Activated CD8-positive, alpha-beta memory T cell treated with anti-CD3 and anti-CD28 coated beads, Interleukin-2, amount 50 U/mL, for 48 hours (primary cell): Measurements from ENCODE around the gene SMNDC1.
"Not testable (repeated sequence)": the region's sequence is repeated elsewhere in the genome, so short reads cannot be mapped to it uniquely, and the experiment has no call there.

Source experiments
- DNase-seq: peaks from one replicate; pipeline ENCODE4 v3.0.0-alpha.2; 2020

SMNDC1 gene

GRCh38 chr10:110278562-110279406 is 25.9 kb downstream of the SMNDC1 start:
- DNase-seq: no peak

- no peak for DNase-seq
Observed at GRCh38 chr10:110277591-110277990, 27.1 kb downstream of the SMNDC1 start.

GRCh38 chr10:110276603-110277002 is 28.1 kb downstream of the SMNDC1 start:
- no peak for DNase-seq

- no peak for DNase-seq
Observed at GRCh38 chr10:110275128-110275729, 29.5 kb downstream of the SMNDC1 start.

GRCh38 chr10:110274647-110275046 is 30.1 kb downstream of the SMNDC1 start:
- DNase-seq: no peak

- no peak for DNase-seq
Observed at GRCh38 chr10:110274072-110274627, 30.6 kb downstream of the SMNDC1 start.

GRCh38 chr10:110273474-110273873 is 31.2 kb downstream of the SMNDC1 start:
- no peak for DNase-seq

- not testable (repeated sequence) for DNase-seq
Observed at GRCh38 chr10:110272995-110273394, 31.7 kb downstream of the SMNDC1 start.

- DNase-seq: no peak
Observed at GRCh38 chr10:110269374-110270318, 35.1 kb downstream of the SMNDC1 start.

GRCh38 chr10:110268971-110269370 is 35.7 kb downstream of the SMNDC1 start:
- DNase-seq: no peak

GRCh38 chr10:110268442-110268841 is 36.3 kb downstream of the SMNDC1 start:
- no peak for DNase-seq

- DNase-seq: no peak
Observed at GRCh38 chr10:110267276-110267675, 37.4 kb downstream of the SMNDC1 start.

- no peak for DNase-seq
Observed at GRCh38 chr10:110265573-110266193, 39.0 kb downstream of the SMNDC1 start.

GRCh38 chr10:110263164-110263563 is 41.6 kb downstream of the SMNDC1 start:
- DNase-seq: no peak

- no peak for DNase-seq
Observed at GRCh38 chr10:110260746-110261477, 43.8 kb downstream of the SMNDC1 start.

- DNase-seq: no peak
Observed at GRCh38 chr10:110259317-110259716, 45.4 kb downstream of the SMNDC1 start.

- DNase-seq: no peak
Observed at GRCh38 chr10:110258542-110258941, 46.2 kb downstream of the SMNDC1 start.

- DNase-seq: no peak
Observed at GRCh38 chr10:110254467-110254866, 50.3 kb downstream of the SMNDC1 start.

- no peak for DNase-seq
Observed at GRCh38 chr10:110252151-110252550, 52.6 kb downstream of the SMNDC1 start.

- not testable (repeated sequence) for DNase-seq
Observed at GRCh38 chr10:110251392-110251791, 53.3 kb downstream of the SMNDC1 start.

GRCh38 chr10:110249489-110249888 is 55.2 kb downstream of the SMNDC1 start:
- not testable (repeated sequence) for DNase-seq

GRCh38 chr10:110247833-110248232 is 56.9 kb downstream of the SMNDC1 start:
- not testable (repeated sequence) for DNase-seq
